ENCODE data around the gene SLC16A11. TPM values are rescaled to one million over a fixed set of nuclear protein-coding genes. Genes with fewer than 3 reads are reported as not detected.
"Not testable (repeated sequence)": the region's sequence is repeated elsewhere in the genome, so short reads cannot be mapped to it uniquely, and the experiment has no call there.

The SLC16A11 gene
- total RNA-seq, 1 donor from 2014 or later: 3.9 TPM

DNA sequence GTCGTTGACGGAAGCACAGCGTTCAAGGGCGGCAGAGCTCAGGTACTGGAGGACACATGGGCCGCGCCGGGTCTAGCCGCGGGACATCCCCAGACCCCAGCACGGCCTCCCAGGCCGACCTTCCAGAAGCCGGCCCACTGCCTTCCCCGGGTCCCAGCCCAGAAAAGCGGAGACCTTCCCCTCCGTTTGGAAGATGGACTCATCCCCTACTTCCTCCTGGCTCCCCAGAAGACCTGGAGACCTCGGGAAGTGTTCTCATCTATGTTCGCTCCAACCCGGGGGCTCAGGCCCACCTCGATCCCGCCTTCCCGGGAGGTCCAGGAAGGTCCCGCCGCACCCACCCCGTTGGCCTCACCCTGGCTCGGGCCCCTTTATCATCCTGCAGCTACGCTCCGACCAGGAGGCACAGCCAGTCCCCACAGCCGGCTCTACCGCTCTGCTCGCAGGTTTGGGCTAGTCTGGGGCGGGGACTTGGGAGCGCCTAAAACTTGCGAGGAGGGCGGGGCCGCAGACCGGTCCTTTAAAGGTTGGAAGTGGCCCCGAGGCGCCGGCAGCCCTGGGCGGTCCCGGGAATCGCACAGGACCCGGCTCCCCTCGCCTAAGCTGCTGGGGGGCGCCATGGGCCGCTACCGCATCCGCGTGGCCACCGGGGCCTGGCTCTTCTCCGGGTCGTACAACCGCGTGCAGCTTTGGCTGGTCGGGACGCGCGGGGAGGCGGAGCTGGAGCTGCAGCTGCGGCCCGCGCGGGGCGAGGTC is 48.2 kb downstream of the SLC16A11 start, which contains the start of gene ALOX12:
ALOX12 (plus strand) TSS at position 550 of the 756 bp plus-strand sequence; CDS start at position 619, 69 bp downstream.
- no peak for DNase-seq (ENCODE audit: extremely low spot score, unreplicated experiment)
- Mint-ChIP-seq H3K36me3 (peaks cover 30% of the 10 kb centered on the region), H3K4me1 (ENCODE audit: unreplicated experiment) (no peaks in the 10 kb centered on the region), H3K4me3 (peak within 1 kb of the TSS; percentile 82), H3K27me3 (peaks cover 4% of the 10 kb centered on the region), H3K9me3 (no peaks in the 10 kb centered on the region), H3K27ac (no peak within 1 kb of the TSS)
- no peak for TF ChIP-seq CTCF (conservative IDR thresholded peaks at IDR 0.05)

- H3K9me3 Mint-ChIP-seq: no peaks in the 10 kb centered on the region
- DNase-seq (ENCODE audit: extremely low spot score, unreplicated experiment): no peak
- H3K4me1 Mint-ChIP-seq (ENCODE audit: unreplicated experiment): no peaks in the 10 kb centered on the region
- peaks cover 25% of the 10 kb centered on the region for H3K36me3 Mint-ChIP-seq
- no peak overlapping the region for H3K27ac Mint-ChIP-seq
- peak overlapping the region; percentile 69 for H3K4me3 Mint-ChIP-seq
- TF ChIP-seq CTCF (conservative IDR thresholded peaks at IDR 0.05): no peak
- H3K27me3 Mint-ChIP-seq: peaks cover 4% of the 10 kb centered on the region
Observed at GRCh38 chr17:6994666-6995256, 49.1 kb downstream of the SLC16A11 start.

DNA sequence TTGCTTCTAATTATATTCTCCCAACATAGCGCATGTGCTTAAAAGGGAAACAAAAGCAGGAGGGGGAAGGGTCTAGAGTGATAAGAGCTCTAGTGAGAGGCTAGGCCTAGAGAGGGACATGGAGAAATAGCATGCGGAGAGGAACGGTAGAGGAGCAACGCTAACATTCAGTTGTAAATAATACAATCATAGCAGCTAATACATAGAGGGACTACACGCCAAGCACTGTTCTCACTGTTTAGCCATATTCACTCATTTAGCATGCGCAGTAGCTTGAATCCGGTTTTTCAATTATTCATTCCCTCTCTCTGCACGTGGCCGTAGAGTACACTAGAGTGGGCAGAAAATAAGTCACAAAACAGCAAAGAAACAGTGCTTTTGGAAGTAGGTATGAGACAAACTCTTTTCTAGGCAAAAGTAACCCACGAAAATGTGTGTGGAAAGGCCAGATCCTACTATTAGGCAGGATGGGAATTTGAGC is 49.7 kb downstream of the SLC16A11 start:
- no peaks in the 10 kb centered on the region for H3K4me1 Mint-ChIP-seq (ENCODE audit: unreplicated experiment)
- H3K27me3 Mint-ChIP-seq: peaks cover 4% of the 10 kb centered on the region
- peak overlapping the region; percentile 3 for H3K4me3 Mint-ChIP-seq
- no peak for DNase-seq (ENCODE audit: extremely low spot score, unreplicated experiment)
- H3K36me3 Mint-ChIP-seq: peaks cover 19% of the 10 kb centered on the region
- H3K9me3 Mint-ChIP-seq: no peaks in the 10 kb centered on the region
- TF ChIP-seq CTCF (conservative IDR thresholded peaks at IDR 0.05): no peak
- no peak overlapping the region for H3K27ac Mint-ChIP-seq

DNA sequence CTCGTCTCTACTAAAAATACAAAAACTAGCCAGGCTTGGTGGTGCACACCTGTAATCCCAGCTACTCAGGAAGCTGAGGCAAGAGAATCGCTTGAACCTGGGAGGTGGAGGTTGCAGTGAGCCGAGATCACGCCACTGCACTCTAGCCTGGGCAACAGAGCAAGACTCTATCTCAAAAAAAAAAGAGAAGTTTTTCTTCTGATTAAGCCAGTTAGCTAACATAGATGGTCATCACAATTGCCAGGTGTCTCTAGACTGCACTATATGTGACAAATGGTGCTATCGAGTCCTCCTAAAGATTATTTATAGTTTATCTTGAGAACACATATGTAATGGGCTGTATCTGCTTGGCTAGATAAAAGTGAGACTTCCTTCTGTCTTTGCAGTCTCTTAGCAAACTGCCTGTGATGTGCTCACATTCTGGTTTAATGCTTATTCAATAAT is 50.3 kb downstream of the SLC16A11 start:
- H3K27me3 Mint-ChIP-seq; H3K27ac Mint-ChIP-seq; H3K9me3 Mint-ChIP-seq; H3K4me1 Mint-ChIP-seq (ENCODE audit: unreplicated experiment); DNase-seq (ENCODE audit: extremely low spot score, unreplicated experiment): not testable (repeated sequence)
- Mint-ChIP-seq H3K4me3 (peak overlapping the region; percentile 3), H3K36me3 (peaks cover 18% of the 10 kb centered on the region)

Other genes with a start within 250 kb of the SLC16A11 start
- 0.24 and 1.6 TPM in 2 replicates for gene TEKT1, start 212.4 kb downstream of the SLC16A11 start, total RNA-seq (ENCODE audit: low replicate concordance)
- gene ALOX12, start 48.0 kb downstream of the SLC16A11 start, total RNA-seq (ENCODE audit: low replicate concordance): 0.34 and 2.1 TPM in 2 replicates
- gene RNASEK, start 31.5 kb downstream of the SLC16A11 start, total RNA-seq (ENCODE audit: low replicate concordance): 176 and 208 TPM in 2 replicates
- not detected in 2 replicates for gene BCL6B, start 21.0 kb downstream of the SLC16A11 start, total RNA-seq (ENCODE audit: low replicate concordance)
- 13.5 and 15.5 TPM in 2 replicates for gene SLC16A13, start 8.1 kb downstream of the SLC16A11 start, total RNA-seq (ENCODE audit: low replicate concordance)
- not detected in 2 replicates for gene CLEC10A, start 36.2 kb upstream of the SLC16A11 start, total RNA-seq (ENCODE audit: low replicate concordance)
- gene ASGR2, start 70.7 kb upstream of the SLC16A11 start, total RNA-seq (ENCODE audit: low replicate concordance): 0.82 and 1.3 TPM in 2 replicates
- gene ASGR1, start 135.3 kb upstream of the SLC16A11 start, total RNA-seq (ENCODE audit: low replicate concordance): 7.5 and 9.7 TPM in 2 replicates
- 7.8 and 46.1 TPM in 2 replicates for gene DLG4, start 175.7 kb upstream of the SLC16A11 start, total RNA-seq (ENCODE audit: low replicate concordance)
- gene ACADVL, start 175.8 kb upstream of the SLC16A11 start, total RNA-seq (ENCODE audit: low replicate concordance): 573 and 617 TPM in 2 replicates
- gene DVL2, start 190.4 kb upstream of the SLC16A11 start, total RNA-seq (ENCODE audit: low replicate concordance): 62.8 and 93.9 TPM in 2 replicates
- gene PHF23, start 195.4 kb upstream of the SLC16A11 start, total RNA-seq (ENCODE audit: low replicate concordance): 42.8 and 61.1 TPM in 2 replicates
- gene GABARAP, start 198.4 kb upstream of the SLC16A11 start, total RNA-seq (ENCODE audit: low replicate concordance): 478 and 570 TPM in 2 replicates
- gene CTDNEP1, start 207.6 kb upstream of the SLC16A11 start, total RNA-seq (ENCODE audit: low replicate concordance): 138 and 154 TPM in 2 replicates
- gene ELP5, start 208.1 kb upstream of the SLC16A11 start, total RNA-seq (ENCODE audit: low replicate concordance): 43.1 and 55.7 TPM in 2 replicates
- gene CLDN7, start 218.4 kb upstream of the SLC16A11 start, total RNA-seq (ENCODE audit: low replicate concordance): 118 and 284 TPM in 2 replicates
- gene SLC2A4, start 237.6 kb upstream of the SLC16A11 start, total RNA-seq (ENCODE audit: low replicate concordance): 1.2 and 4.0 TPM in 2 replicates

Measured in type B pancreatic cell (in vitro differentiated cells).